Neural progenitor cell (in vitro differentiated cells): ENCODE results near the gene PRSS50.

Experiments used
- CTCF ChIP-seq: fragments of 200-600 bp; sonication (generic); IDR thresholded peaks from 2 replicates; pipeline ENCODE4 v1.5.1; 2017; ENCODE audit warnings: antibody characterized with exemption, mild to moderate bottlenecking
- EZH2 ChIP-seq: fragments of 200-600 bp; sonication (generic); IDR thresholded peaks from 2 replicates; pipeline ENCODE4 v1.6.1; 2017; ENCODE audit warnings: antibody characterized with exemption, mild to moderate bottlenecking, moderate library complexity
- EZH2phosphoT487 ChIP-seq: fragments of 200-600 bp; sonication (generic); IDR thresholded peaks from 2 replicates; pipeline ENCODE4 v1.6.1; 2017; ENCODE audit warnings: antibody characterized with exemption

DNA sequence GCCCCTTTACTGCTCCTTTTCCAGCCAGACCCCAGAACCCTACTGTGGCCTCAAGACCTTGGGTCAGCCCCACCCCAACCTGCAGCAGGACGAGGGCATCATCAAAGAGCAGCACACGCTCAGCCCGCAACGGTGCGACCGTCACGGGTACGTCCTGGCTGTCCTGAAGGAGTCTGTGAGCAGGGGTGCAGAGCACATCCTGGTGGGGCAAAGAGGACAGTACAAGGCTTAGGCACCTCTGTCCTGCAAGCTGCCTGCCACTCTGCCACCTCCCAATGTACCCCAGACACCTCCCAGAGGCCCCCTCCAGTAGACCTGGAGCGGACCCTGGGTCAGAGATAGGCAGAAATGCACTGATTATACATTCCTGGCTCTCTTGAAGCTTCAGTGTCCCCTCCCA lies 32.2 kb downstream of the PRSS50 start:
- TF ChIP-seq CTCF (no peak), EZH2 (no peak), EZH2phosphoT487 (no peak)
